PFSK-1 (cell line): ENCODE results near the gene VSIG4.

Source experiments
- FOXP2 ChIP-seq: optimal IDR thresholded peaks from 2 replicates; pipeline ENCODE3; 2011; ENCODE audit warnings: borderline replicate concordance, control low read depth, inconsistent platforms; ENCODE audit not compliant: insufficient read depth; ENCODE audit errors: extremely low read length, extremely low read depth
- POLR2AphosphoS5 ChIP-seq: IDR thresholded peaks from 2 replicates; pipeline ENCODE4 v1.6.1; 2012; ENCODE audit warnings: low read depth, mild to moderate bottlenecking, control low read depth, low read length, moderate library complexity
- REST ChIP-seq, 2 experiments: IDR thresholded peaks; 2 replicates each; pipeline versions ENCODE4 v1.6.1 to v1.8.0; 2011 to 2012; ENCODE audit warnings: low read depth in 2 of 2, low read length in 2 of 2, control low read depth in 1 of 2, inconsistent platforms in 1 of 2, mild to moderate bottlenecking in 1 of 2, moderate library complexity in 1 of 2; ENCODE audit not compliant: insufficient read depth in 1 of 2
- SIN3A ChIP-seq: IDR thresholded peaks from 2 replicates; pipeline ENCODE4 v1.6.1; 2012; ENCODE audit warnings: mild to moderate bottlenecking, low read length, moderate library complexity, borderline replicate concordance; ENCODE audit not compliant: insufficient read depth
- TAF1 ChIP-seq: IDR thresholded peaks from 2 replicates; pipeline ENCODE4 v1.6.1; 2012; ENCODE audit warnings: low read length, control low read depth, borderline replicate concordance; ENCODE audit not compliant: insufficient read depth

- TF ChIP-seq POLR2AphosphoS5 (no peak), TAF1 (no peak), REST (IDR thresholded peaks at IDR 0.05; ENCODE audit: insufficient read depth in 1 of 2, low read depth in 2 of 2, low read length in 2 of 2) (no peak), SIN3A (no peak), FOXP2 (no peak)
Observed at GRCh38 chrX:66030505-66031317, 9.2 kb downstream of the VSIG4 start.
